Measurements from ENCODE around the gene SFI1. TPM values are rescaled to one million over a fixed set of nuclear protein-coding genes. Genes with fewer than 3 reads are reported as not detected.

Gene SFI1, protein sequence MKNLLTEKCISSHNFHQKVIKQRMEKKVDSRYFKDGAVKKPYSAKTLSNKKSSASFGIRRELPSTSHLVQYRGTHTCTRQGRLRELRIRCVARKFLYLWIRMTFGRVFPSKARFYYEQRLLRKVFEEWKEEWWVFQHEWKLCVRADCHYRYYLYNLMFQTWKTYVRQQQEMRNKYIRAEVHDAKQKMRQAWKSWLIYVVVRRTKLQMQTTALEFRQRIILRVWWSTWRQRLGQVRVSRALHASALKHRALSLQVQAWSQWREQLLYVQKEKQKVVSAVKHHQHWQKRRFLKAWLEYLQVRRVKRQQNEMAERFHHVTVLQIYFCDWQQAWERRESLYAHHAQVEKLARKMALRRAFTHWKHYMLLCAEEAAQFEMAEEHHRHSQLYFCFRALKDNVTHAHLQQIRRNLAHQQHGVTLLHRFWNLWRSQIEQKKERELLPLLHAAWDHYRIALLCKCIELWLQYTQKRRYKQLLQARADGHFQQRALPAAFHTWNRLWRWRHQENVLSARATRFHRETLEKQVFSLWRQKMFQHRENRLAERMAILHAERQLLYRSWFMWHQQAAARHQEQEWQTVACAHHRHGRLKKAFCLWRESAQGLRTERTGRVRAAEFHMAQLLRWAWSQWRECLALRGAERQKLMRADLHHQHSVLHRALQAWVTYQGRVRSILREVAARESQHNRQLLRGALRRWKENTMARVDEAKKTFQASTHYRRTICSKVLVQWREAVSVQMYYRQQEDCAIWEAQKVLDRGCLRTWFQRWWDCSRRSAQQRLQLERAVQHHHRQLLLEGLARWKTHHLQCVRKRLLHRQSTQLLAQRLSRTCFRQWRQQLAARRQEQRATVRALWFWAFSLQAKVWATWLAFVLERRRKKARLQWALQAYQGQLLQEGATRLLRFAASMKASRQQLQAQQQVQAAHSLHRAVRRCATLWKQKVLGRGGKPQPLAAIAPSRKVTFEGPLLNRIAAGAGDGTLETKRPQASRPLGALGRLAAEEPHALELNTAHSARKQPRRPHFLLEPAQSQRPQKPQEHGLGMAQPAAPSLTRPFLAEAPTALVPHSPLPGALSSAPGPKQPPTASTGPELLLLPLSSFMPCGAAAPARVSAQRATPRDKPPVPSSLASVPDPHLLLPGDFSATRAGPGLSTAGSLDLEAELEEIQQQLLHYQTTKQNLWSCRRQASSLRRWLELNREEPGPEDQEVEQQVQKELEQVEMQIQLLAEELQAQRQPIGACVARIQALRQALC
- 13.8 and 21.3 TPM in 2 replicates for total RNA-seq

DNA sequence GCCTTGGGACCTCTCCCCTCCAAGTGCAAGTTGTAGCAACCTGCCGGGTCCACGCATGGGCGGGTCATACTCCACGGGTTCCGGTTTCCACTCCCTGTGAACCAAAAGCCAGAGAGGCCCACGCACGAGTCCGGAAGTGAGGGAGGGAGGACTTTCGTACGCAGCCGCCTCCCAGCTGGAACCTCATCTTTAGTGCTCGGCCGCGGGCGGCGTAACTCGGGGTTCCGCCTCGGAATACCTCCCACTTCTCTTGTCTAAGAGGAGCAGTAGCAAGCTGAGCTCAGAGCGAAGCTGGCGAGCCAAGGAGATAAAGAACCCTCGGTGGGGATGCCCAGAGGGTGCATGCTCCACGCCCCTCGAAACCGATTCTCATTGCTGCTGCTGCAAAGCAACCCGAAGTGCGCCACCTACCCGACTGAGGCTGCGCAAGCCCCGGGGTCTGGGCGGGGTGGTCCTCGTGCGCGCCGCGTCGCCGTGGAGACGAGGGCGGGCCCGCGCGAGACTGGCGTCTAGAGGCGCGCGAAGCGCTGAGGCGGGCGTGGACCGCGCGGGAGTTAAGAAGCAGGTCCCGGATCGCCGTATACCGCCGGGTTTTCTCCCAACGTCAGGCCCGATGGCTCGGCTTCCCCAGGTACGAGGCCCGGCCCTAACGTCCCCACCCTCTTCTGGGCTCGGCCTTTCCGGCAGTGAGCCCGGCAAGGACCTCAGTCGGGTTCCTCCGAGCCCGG is at the start of gene SFI1:
Gene SFI1 (plus strand): TSS at position 530 of the 728 bp plus-strand sequence. CDS start 11,749 bp downstream, outside the sequence.

DNA sequence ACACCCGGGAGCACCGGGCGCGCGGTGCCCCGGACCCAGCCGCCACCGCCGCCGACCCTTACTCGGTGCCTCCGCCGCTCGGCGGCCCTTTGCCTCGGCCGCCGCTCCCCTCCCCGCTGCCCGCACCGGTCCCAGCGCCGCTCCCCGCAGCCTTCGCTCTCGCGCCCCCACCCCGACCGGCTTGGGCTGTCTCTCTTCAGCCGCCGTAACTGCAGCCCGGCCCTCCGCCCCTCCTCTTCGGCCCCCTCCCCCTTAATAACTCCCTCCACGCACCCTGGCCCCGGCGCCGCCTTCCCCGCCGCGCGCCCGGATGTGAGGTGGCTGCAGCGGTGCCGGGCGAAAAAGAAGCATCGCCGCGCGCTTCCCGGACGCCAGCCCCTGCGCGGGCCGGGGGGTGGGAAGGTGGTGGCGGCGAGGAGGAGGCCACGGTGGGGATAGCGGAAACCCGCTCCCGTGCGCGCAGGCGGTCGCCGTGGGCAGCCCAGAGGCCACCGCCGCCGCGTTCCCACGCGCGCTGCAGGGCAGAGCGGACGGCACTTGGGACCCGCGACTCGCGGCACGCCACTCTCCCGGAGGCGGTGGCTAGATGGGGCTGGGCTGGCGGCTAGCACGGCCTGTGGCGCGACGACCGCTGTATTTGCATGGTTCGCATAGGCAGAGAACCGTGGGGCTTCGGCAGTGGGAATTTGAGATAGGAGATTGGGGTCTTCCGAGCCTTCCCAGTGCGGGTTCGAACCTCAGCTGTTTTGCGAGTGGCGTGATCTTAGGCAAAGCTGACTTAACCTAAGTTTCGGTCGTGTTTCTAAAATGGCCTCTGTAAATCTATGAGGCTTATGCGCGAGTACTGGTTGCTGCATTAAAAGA is 6.5 kb upstream of the SFI1 start, which contains the start of gene EIF4ENIF1:
Gene EIF4ENIF1 (minus strand): TSS at position 211 of the 864 bp plus-strand sequence. CDS start 1,124 bp downstream, outside the sequence.

DNA sequence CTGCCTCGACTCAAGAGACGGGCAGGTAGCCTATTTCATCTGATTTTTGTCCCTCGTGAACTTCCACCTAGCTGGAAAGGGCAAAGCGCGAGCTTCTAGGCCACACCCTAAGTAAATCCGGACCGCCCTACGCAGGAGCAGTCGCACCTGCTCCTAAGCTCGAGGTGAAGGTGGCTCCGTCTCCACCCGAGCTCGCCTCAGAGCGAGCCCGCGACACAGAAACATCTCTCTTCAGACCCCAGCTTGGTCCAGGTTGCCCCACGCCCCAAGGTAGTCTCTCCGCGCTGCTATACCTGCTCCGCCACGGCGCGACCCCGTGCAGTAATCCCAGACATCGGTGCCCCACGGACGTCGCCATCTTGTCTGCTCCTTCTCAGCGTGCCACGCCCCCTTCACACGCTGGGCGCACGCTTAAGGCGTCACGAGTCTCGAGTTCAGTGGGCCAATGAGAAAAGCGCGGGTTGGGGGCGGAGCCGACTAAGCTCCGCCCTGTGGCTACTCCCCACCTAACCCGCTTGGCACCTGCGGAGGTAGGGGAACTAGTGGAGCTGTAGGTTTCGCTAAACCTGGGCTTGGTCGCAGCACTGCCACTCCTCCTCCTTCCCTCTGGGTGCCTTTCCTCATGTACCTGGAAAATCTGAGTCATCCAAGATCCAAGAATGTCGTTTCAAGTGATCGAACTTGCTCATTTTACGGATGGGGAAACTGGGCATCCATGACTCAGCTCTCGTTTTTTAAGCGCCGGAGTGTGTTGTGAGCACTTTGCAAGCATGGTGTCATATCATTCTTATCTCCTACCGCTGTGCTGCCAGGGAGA is 165.7 kb downstream of the SFI1 start, which contains the start of gene PISD:
Gene PISD (minus strand): TSS at position 365 of the 817 bp plus-strand sequence. CDS start 7 bp downstream, at position 358.

Other genes starting within 250 kb of the SFI1 start
- gene PIK3IP1, start 204.0 kb upstream of the SFI1 start, total RNA-seq = 7.9 and 35.0 TPM in 2 replicates
- 7.6 and 10.0 TPM in 2 replicates for gene PATZ1, start 150.2 kb upstream of the SFI1 start, total RNA-seq
- gene DRG1, start 96.9 kb upstream of the SFI1 start, total RNA-seq = 73.0 and 110 TPM in 2 replicates
- 7.6 and 23.0 TPM in 2 replicates for gene EIF4ENIF1, start 6.7 kb upstream of the SFI1 start, total RNA-seq
- gene PISD, start 165.7 kb downstream of the SFI1 start, total RNA-seq = 24.0 and 49.3 TPM in 2 replicates